Activated naive CD8-positive, alpha-beta T cell (primary cell): Measurements from ENCODE around the gene OVOL3.
A peak's percentile ranks its signal among the peaks of the same experiment; 100 is the strongest.
"Not testable (repeated sequence)": the region's sequence is repeated elsewhere in the genome, so short reads cannot be mapped to it uniquely, and the experiment has no call there.

Experiments used
- H3K27ac Mint-ChIP-seq: one replicate; pipeline ENCODE4 v1.8.0; 2021; ENCODE audit warnings: mixed read lengths
- H3K27me3 Mint-ChIP-seq: one replicate; pipeline ENCODE4 v1.8.0; 2021; ENCODE audit warnings: mixed read lengths
- H3K36me3 Mint-ChIP-seq: one replicate; pipeline ENCODE4 v1.8.0; 2021; ENCODE audit warnings: mixed read lengths
- H3K4me1 Mint-ChIP-seq: one replicate; pipeline ENCODE4 v1.8.0; 2021; ENCODE audit warnings: low read depth, mixed read lengths
- H3K4me3 Mint-ChIP-seq: one replicate; pipeline ENCODE4 v1.8.0; 2021; ENCODE audit warnings: mild to moderate bottlenecking, mixed read lengths
- H3K9me3 Mint-ChIP-seq: one replicate; pipeline ENCODE4 v1.8.0; 2021; ENCODE audit warnings: low read depth, mixed read lengths

The OVOL3 gene

DNA sequence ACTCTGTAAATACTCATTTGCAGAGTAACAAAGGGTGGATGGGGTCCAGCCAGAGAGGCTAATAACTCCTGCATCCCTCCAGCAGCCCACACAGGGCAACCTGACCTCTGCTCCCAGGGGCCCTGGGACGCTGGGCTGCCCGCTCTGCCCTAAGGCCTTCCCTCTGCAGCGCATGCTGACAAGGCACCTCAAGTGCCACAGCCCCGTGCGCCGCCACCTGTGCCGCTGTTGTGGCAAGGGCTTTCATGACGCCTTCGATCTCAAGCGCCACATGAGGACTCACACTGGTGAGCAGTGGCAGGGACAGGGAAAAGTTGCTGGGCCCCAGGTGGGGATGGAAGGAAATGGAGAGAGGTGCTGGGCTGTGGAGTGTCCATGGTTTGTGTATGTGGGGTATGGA, 1.7 kb downstream of the OVOL3 start:
- peaks cover 32% of the 10 kb centered on the region for H3K4me1 Mint-ChIP-seq
- H3K27ac Mint-ChIP-seq: peak overlapping the region; percentile 72
- H3K4me3 Mint-ChIP-seq: peak overlapping the region; percentile 82
- H3K36me3 Mint-ChIP-seq: peaks cover 4% of the 10 kb centered on the region
- H3K9me3 Mint-ChIP-seq: no peaks in the 10 kb centered on the region
- H3K27me3 Mint-ChIP-seq: no peaks in the 10 kb centered on the region

DNA sequence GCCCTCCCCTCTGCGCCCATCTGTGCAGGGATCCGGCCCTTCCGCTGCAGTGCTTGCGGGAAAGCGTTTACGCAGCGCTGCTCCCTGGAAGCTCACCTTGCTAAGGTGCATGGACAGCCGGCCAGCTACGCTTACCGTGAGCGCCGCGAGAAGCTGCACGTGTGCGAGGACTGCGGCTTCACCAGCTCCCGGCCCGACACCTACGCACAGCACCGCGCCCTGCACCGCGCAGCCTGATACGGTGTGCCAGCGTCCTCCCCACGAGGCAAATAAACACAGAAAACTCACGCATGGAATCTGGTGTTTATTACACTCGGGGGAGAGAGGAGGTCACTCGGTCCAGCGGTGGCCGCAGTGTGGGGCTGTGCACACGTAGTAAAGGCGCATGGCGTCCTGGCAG, 2.5 kb downstream of the OVOL3 start:
- peak overlapping the region; percentile 98 for H3K4me3 Mint-ChIP-seq
- peaks cover 36% of the 10 kb centered on the region for H3K4me1 Mint-ChIP-seq
- no peaks in the 10 kb centered on the region for H3K9me3 Mint-ChIP-seq
- no peak overlapping the region for H3K27ac Mint-ChIP-seq
- no peaks in the 10 kb centered on the region for H3K27me3 Mint-ChIP-seq
- H3K36me3 Mint-ChIP-seq: peaks cover 6% of the 10 kb centered on the region

- no peaks in the 10 kb centered on the region for H3K9me3 Mint-ChIP-seq
- peaks cover 6% of the 10 kb centered on the region for H3K36me3 Mint-ChIP-seq
- H3K27me3 Mint-ChIP-seq: no peaks in the 10 kb centered on the region
- peaks cover 36% of the 10 kb centered on the region for H3K4me1 Mint-ChIP-seq
- peak overlapping the region; percentile 98 for H3K4me3 Mint-ChIP-seq
- peak overlapping the region; percentile 96 for H3K27ac Mint-ChIP-seq
Measured at GRCh38 chr19:36113894-36114720, 3.2 kb downstream of the OVOL3 start.

- Mint-ChIP-seq H3K4me1 (peaks cover 37% of the 10 kb centered on the region), H3K36me3 (peaks cover 6% of the 10 kb centered on the region), H3K4me3 (peak within 1 kb of the TSS; percentile 98), H3K9me3 (no peaks in the 10 kb centered on the region), H3K27me3 (no peaks in the 10 kb centered on the region), H3K27ac (peak within 1 kb of the TSS; percentile 96)
Measured at GRCh38 chr19:36114721-36115452, 3.9 kb downstream of the OVOL3 start, which contains the start of gene POLR2I. POLR2I (minus strand) TSS chr19:36114875; CDS start chr19:36114856, 19 bp downstream.

- no peaks in the 10 kb centered on the region for H3K9me3 Mint-ChIP-seq
- peaks cover 8% of the 10 kb centered on the region for H3K36me3 Mint-ChIP-seq
- peaks cover 40% of the 10 kb centered on the region for H3K4me1 Mint-ChIP-seq
- H3K4me3 Mint-ChIP-seq: peak within 1 kb of the TSS; percentile 98
- H3K27me3 Mint-ChIP-seq: no peaks in the 10 kb centered on the region
- peak within 1 kb of the TSS; percentile 96 for H3K27ac Mint-ChIP-seq
Measured at GRCh38 chr19:36115453-36116343, 4.8 kb downstream of the OVOL3 start, which contains the start of gene TBCB. TBCB (plus strand) TSS chr19:36115468; CDS start chr19:36115561, 93 bp downstream.

- peak overlapping the region; percentile 98 for H3K4me3 Mint-ChIP-seq
- peaks cover 8% of the 10 kb centered on the region for H3K36me3 Mint-ChIP-seq
Measured at GRCh38 chr19:36116344-36116637, 5.3 kb downstream of the OVOL3 start.

GRCh38 chr19:36120092-36120983, 9.4 kb downstream of the OVOL3 start:
- Mint-ChIP-seq H3K9me3 (no peaks in the 10 kb centered on the region), H3K4me1 (peaks cover 21% of the 10 kb centered on the region), H3K36me3 (peaks cover 10% of the 10 kb centered on the region), H3K27ac (no peak overlapping the region), H3K27me3 (no peaks in the 10 kb centered on the region), H3K4me3 (no peak overlapping the region)

More at GRCh38 chr19:36116344-36116637, 5.3 kb downstream of the OVOL3 start:
- no peaks in the 10 kb centered on the region for H3K27me3 Mint-ChIP-seq
- peak overlapping the region; percentile 68 for H3K27ac Mint-ChIP-seq
- no peaks in the 10 kb centered on the region for H3K9me3 Mint-ChIP-seq
- peaks cover 40% of the 10 kb centered on the region for H3K4me1 Mint-ChIP-seq

DNA sequence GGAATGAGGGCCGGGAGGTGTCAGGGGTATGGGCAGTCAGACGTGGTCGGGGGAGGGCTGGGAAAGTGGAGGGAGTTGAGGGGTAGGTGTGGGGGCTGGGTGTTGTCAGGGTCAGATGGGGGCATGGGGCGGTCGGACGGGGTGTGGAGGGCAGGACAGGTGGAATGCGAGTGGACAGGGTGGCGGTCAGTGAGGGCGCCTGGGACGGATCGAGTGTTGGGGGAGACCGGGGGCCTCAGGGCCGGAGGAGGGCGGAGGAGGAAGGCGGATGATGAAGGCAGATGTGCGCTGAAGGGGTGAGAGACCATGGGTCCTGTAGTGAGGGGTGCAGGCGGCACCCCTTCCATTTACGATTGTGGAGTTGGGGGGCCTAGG, 10.0 kb downstream of the OVOL3 start:
- no peak overlapping the region for H3K27ac Mint-ChIP-seq

GRCh38 chr19:36121486-36122124, 10.7 kb downstream of the OVOL3 start:
- Mint-ChIP-seq H3K4me3 (no peak overlapping the region), H3K36me3 (peaks cover 10% of the 10 kb centered on the region), H3K4me1 (peaks cover 15% of the 10 kb centered on the region), H3K27ac (no peak overlapping the region), H3K27me3 (no peaks in the 10 kb centered on the region), H3K9me3 (no peaks in the 10 kb centered on the region)

More for the DNA sequence above, 10.0 kb downstream of the OVOL3 start:
- Mint-ChIP-seq H3K9me3 (no peaks in the 10 kb centered on the region), H3K4me1 (peaks cover 21% of the 10 kb centered on the region), H3K36me3 (peaks cover 10% of the 10 kb centered on the region), H3K27me3 (no peaks in the 10 kb centered on the region), H3K4me3 (no peak overlapping the region)

GRCh38 chr19:36125557-36125956, 14.6 kb downstream of the OVOL3 start:
- peaks cover 2% of the 10 kb centered on the region for H3K36me3 Mint-ChIP-seq
- peak overlapping the region; percentile 70 for H3K27ac Mint-ChIP-seq
- no peaks in the 10 kb centered on the region for H3K9me3 Mint-ChIP-seq
- H3K4me1 Mint-ChIP-seq: peaks cover 10% of the 10 kb centered on the region
- no peak overlapping the region for H3K4me3 Mint-ChIP-seq
- no peaks in the 10 kb centered on the region for H3K27me3 Mint-ChIP-seq

DNA sequence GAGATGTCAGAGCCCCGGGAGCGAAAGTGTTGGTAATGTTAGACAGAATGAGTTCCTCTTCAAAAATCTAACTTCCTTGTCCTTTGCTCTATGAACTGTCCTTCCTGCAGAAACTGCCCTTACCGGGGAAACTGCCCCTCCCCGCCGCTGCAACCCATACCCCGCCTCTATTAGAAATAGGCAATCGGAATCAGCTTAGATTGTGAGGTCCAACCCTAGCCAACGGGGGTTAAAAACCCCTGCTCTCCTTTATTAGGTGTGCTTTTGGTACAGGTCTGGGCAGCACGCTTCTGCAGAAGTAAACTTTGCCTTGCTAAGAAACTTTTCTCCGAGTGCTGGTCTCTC, 17.4 kb downstream of the OVOL3 start:
- Mint-ChIP-seq H3K27me3 (no peaks in the 10 kb centered on the region), H3K27ac (peak overlapping the region; percentile 100), H3K4me3 (peak overlapping the region; percentile 92), H3K9me3 (no peaks in the 10 kb centered on the region), H3K4me1 (peaks cover 24% of the 10 kb centered on the region), H3K36me3 (no peaks in the 10 kb centered on the region)

GRCh38 chr19:36131221-36131620, 20.3 kb downstream of the OVOL3 start:
- not testable (repeated sequence) for H3K4me3 Mint-ChIP-seq, H3K27ac Mint-ChIP-seq, H3K27me3 Mint-ChIP-seq, H3K9me3 Mint-ChIP-seq, H3K36me3 Mint-ChIP-seq
- peaks cover 26% of the 10 kb centered on the region for H3K4me1 Mint-ChIP-seq

- not testable (repeated sequence) for H3K9me3 Mint-ChIP-seq, H3K4me3 Mint-ChIP-seq, H3K27ac Mint-ChIP-seq, H3K27me3 Mint-ChIP-seq, H3K36me3 Mint-ChIP-seq
- H3K4me1 Mint-ChIP-seq: peaks cover 18% of the 10 kb centered on the region
Measured at GRCh38 chr19:36134867-36135266, 23.9 kb downstream of the OVOL3 start.
